ENCODE results near the gene RPS6KA2.

Gene RPS6KA2

GRCh38 chr6:166534658-166535406, 92.2 kb downstream of the RPS6KA2 start:
- DNase-seq (ENCODE audit: low read depth in 1 of 2, low spot score in 1 of 2) = no peak
- H3K27ac ChIP-seq (replicated peaks) = no peak overlapping the region
- TF ChIP-seq POLR2AphosphoS5 (IDR thresholded peaks at IDR 0.05; ENCODE audit: low read depth) (no peak), SPI1 (IDR thresholded peaks at IDR 0.05; ENCODE audit: borderline replicate concordance, low read depth) (no peak), REST (IDR thresholded peaks at IDR 0.05; ENCODE audit: insufficient replicate concordance, low read depth) (no peak), GABPA (IDR thresholded peaks at IDR 0.05; ENCODE audit: low read depth) (no peak)
- no peak overlapping the region for H3K4me3 ChIP-seq (replicated peaks; ENCODE audit: insufficient read depth, low read length)
- no peaks in the 10 kb centered on the region for H3K27me3 ChIP-seq (ENCODE audit: insufficient read depth, poor library complexity, severe bottlenecking)

GRCh38 chr6:166533205-166533824, 93.7 kb downstream of the RPS6KA2 start:
- Histone ChIP-seq H3K27ac (replicated peaks) (no peak overlapping the region), H3K4me3 (replicated peaks; ENCODE audit: insufficient read depth, low read length) (no peak overlapping the region), H3K27me3 (ENCODE audit: insufficient read depth, poor library complexity, severe bottlenecking) (no peaks in the 10 kb centered on the region)
- TF ChIP-seq GABPA (IDR thresholded peaks at IDR 0.05; ENCODE audit: low read depth) (no peak), CTCF (IDR thresholded peaks at IDR 0.05; ENCODE audit: insufficient read depth, low read length) (no peak), REST (IDR thresholded peaks at IDR 0.05; ENCODE audit: insufficient replicate concordance, low read depth) (no peak), SPI1 (IDR thresholded peaks at IDR 0.05; ENCODE audit: borderline replicate concordance, low read depth) (no peak), POLR2AphosphoS5 (IDR thresholded peaks at IDR 0.05; ENCODE audit: low read depth) (no peak)
- no peak for DNase-seq (ENCODE audit: low read depth in 1 of 2, low spot score in 1 of 2)

GRCh38 chr6:166532302-166532701, 94.7 kb downstream of the RPS6KA2 start:
- Histone ChIP-seq H3K27ac (replicated peaks) (no peak overlapping the region), H3K4me3 (replicated peaks; ENCODE audit: insufficient read depth, low read length) (no peak overlapping the region), H3K27me3 (ENCODE audit: insufficient read depth, poor library complexity, severe bottlenecking) (no peaks in the 10 kb centered on the region)
- no peak for DNase-seq (ENCODE audit: low read depth in 1 of 2, low spot score in 1 of 2)
- no peak for TF ChIP-seq SPI1 (IDR thresholded peaks at IDR 0.05; ENCODE audit: borderline replicate concordance, low read depth)

GRCh38 chr6:166530211-166531095, 96.6 kb downstream of the RPS6KA2 start:
- H3K27me3 ChIP-seq (ENCODE audit: insufficient read depth, poor library complexity, severe bottlenecking) = no peaks in the 10 kb centered on the region
- H3K4me3 ChIP-seq (replicated peaks; ENCODE audit: insufficient read depth, low read length) = no peak overlapping the region
- DNase-seq (ENCODE audit: low read depth in 1 of 2, low spot score in 1 of 2) = no peak
- TF ChIP-seq CTCF (IDR thresholded peaks at IDR 0.05; ENCODE audit: insufficient read depth, low read length) = no peak
- TF ChIP-seq SPI1 (IDR thresholded peaks at IDR 0.05; ENCODE audit: borderline replicate concordance, low read depth) = no peak
- no peak for TF ChIP-seq REST (IDR thresholded peaks at IDR 0.05; ENCODE audit: insufficient replicate concordance, low read depth)
- TF ChIP-seq POLR2AphosphoS5 (IDR thresholded peaks at IDR 0.05; ENCODE audit: low read depth) = no peak
- no peak for TF ChIP-seq GABPA (IDR thresholded peaks at IDR 0.05; ENCODE audit: low read depth)
- no peak overlapping the region for H3K27ac ChIP-seq (replicated peaks)

Data from HL-60 (cell line).